GM21717 (cell line): ENCODE data around the gene GAGE2A.
"Not testable (repeated sequence)": the region's sequence is repeated elsewhere in the genome, so short reads cannot be mapped to it uniquely, and the experiment has no call there.

Experiments
- ATAC-seq: cut with Tn5 transposase; IDR thresholded peaks from one replicate; pipeline ENCODE4 v1.9.1; 2021; ENCODE audit warnings: mild to moderate bottlenecking, moderate library complexity; ENCODE audit not compliant: unreplicated experiment

GAGE2A gene, protein sequence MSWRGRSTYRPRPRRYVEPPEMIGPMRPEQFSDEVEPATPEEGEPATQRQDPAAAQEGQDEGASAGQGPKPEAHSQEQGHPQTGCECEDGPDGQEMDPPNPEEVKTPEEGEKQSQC

GRCh38 chrX:49589196-49589595 lies at the start of gene GAGE2A:
GAGE2A (plus strand) TSS chrX:49589496; CDS start chrX:49590651, 1,155 bp downstream.
- not testable (repeated sequence) for ATAC-seq

- not testable (repeated sequence) for ATAC-seq
Observed at GRCh38 chrX:49541433-49541832, 47.9 kb upstream of the GAGE2A start, which contains the start of gene GAGE12D. GAGE12D (plus strand) TSS chrX:49541733; CDS start chrX:49542888, 1,155 bp downstream.

DNA sequence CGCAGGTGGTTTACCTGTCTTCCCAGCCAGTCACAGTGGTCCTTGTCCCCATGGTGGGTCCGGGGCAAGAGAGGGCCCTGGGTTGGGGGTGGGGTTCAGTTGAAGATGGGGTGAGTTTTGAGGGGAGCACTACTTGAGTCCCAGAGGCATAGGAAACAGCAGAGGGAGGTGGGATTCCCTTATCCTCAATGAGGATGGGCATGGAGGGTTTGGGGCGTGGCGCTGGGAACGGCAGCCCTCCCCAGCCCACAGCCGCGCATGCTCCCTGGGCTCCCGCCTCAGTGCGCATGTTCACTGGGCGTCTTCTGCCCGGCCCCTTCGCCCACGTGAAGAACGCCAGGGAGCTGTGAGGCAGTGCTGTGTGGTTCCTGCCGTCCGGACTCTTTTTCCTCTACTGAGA lies 38.3 kb upstream of the GAGE2A start, which contains the start of gene GAGE12E:
Gene GAGE12E, plus strand, starts transcription at position 301 of the 400 bp plus-strand sequence. CDS start 1,155 bp downstream, outside the sequence.
- not testable (repeated sequence) for ATAC-seq

DNA sequence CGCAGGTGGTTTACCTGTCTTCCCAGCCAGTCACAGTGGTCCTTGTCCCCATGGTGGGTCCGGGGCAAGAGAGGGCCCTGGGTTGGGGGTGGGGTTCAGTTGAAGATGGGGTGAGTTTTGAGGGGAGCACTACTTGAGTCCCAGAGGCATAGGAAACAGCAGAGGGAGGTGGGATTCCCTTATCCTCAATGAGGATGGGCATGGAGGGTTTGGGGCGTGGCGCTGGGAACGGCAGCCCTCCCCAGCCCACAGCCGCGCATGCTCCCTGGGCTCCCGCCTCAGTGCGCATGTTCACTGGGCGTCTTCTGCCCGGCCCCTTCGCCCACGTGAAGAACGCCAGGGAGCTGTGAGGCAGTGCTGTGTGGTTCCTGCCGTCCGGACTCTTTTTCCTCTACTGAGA lies 28.8 kb upstream of the GAGE2A start, which contains the start of gene GAGE12F:
Gene GAGE12F, plus strand, starts transcription at position 301 of the 400 bp plus-strand sequence. CDS start 1,155 bp downstream, outside the sequence.
- not testable (repeated sequence) for ATAC-seq

DNA sequence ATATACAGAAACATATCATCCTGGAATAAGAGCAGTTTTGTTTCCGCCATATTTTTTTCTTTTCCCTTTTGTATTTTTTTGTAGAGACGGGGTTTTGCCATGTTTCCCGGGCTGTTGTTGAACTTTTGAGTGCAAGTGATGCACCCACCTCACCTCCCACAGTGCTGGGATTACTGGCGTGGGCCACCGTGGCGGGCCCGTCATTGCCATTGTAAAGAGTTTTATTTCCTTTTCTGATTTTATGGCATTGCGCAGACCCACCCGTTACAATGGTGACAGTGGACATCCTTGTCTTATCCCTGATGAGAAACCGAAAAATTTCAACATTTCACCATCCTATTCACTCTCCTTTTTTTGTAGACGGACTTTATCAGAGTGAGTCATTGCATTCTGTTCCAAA lies 20.6 kb upstream of the GAGE2A start:
- not testable (repeated sequence) for ATAC-seq

GRCh38 chrX:49569152-49569551 lies 20.1 kb upstream of the GAGE2A start:
- ATAC-seq: not testable (repeated sequence)

GRCh38 chrX:49570100-49570499 lies 19.2 kb upstream of the GAGE2A start, which contains the start of gene GAGE12G:
GAGE12G (plus strand) TSS chrX:49570400; CDS start chrX:49571555, 1,155 bp downstream.
- not testable (repeated sequence) for ATAC-seq

DNA sequence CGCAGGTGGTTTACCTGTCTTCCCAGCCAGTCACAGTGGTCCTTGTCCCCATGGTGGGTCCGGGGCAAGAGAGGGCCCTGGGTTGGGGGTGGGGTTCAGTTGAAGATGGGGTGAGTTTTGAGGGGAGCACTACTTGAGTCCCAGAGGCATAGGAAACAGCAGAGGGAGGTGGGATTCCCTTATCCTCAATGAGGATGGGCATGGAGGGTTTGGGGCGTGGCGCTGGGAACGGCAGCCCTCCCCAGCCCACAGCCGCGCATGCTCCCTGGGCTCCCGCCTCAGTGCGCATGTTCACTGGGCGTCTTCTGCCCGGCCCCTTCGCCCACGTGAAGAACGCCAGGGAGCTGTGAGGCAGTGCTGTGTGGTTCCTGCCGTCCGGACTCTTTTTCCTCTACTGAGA lies 9.6 kb upstream of the GAGE2A start, which contains the start of gene GAGE12H:
Gene GAGE12H, plus strand, starts transcription at position 301 of the 400 bp plus-strand sequence. CDS start 1,155 bp downstream, outside the sequence.
- not testable (repeated sequence) for ATAC-seq

DNA sequence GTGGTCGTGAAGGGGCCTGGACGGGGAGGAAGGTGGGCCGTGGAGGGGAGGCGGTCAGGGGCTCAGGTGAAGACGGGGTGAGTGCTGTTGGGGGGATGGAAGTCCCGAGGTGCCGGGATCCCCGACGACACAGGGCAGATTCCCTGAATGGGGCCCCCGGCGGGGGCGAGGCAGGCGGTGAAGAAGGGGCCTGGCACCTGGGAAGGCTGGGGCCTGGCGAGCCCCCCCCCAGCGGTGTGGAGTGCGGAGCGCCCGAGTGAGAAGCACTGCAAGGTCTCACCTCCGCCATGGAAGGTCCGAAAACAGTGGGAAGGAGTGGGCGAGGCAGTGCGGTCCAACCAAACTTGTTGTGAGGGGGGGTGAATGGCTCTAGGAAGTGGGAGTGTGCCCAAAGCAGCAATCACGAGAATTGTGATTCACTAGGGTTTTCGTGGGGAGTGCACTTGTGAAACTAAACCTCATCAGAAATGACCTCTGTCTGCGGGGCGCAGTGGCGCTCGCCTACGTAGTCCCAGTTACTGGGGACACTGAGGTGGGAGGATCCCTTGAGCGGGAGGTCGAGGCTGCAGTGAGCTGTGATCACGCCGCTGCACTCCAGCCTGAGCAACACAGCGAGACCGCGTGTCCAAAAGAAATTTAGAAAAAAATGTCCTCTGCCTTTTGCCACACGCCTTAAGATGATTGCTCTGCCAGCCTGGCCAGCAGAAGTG lies 628 bp downstream of the GAGE2A start:
- ATAC-seq: not testable (repeated sequence)

- ATAC-seq: not testable (repeated sequence)
Observed at GRCh38 chrX:49590488-49590887, 1.2 kb downstream of the GAGE2A start.

GRCh38 chrX:49598720-49599119 lies 9.4 kb downstream of the GAGE2A start, which contains the start of gene GAGE1:
GAGE1 (plus strand) TSS chrX:49599020; CDS start chrX:49600175, 1,155 bp downstream.
- ATAC-seq: not testable (repeated sequence)

- ATAC-seq: no peak
Observed at GRCh38 chrX:49610718-49611310, 21.5 kb downstream of the GAGE2A start.

- ATAC-seq: no peak
Observed at GRCh38 chrX:49618574-49618973, 29.3 kb downstream of the GAGE2A start.

GRCh38 chrX:49627086-49627777 lies 37.9 kb downstream of the GAGE2A start:
- no peak for ATAC-seq

DNA sequence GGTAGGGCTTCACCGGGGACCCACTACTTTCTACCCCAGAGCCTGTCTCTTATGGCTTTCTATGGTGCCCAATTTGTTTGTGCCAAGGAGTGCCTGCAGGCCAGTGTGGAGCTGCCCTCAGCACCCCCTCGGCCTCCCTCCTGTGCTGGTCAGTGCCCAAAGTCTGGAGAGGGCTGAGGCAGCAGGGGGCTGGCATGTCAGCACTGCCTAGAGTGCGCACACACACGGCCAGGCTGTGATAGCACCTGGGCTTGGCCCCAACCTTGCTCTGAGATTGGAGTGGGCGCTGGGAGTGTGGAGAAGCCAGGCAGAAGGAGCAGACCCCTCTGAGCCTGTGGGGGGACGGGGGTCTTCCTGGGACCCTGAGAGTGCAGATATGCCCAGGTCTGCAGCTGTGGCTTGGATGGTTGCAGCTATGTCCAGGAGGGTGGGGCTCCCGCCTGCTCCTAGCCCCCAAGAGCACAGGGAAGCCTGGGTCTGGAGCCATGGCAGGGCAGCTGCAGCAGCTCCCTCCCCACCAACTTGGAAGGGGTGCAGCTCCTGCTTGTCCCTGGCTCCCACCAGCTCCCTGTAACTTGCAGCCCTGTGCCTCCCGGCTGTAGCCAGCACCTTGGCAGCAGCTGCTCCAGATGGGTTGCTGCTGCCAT lies 55.8 kb downstream of the GAGE2A start:
- ATAC-seq: no peak
